Body of pancreas (tissue), 4 donors: ENCODE data around the gene CLUH.

Experiments
- POLR2A ChIP-seq, 3 donors: fragments of 450-650 bp; IDR thresholded peaks; one replicate each; pipeline ENCODE4 v1.6.1; 2016; ENCODE audit warnings: antibody characterized with exemption in 3 of 3, mild to moderate bottlenecking in 2 of 3
- TF ChIP-seq, protein P1 (sequence below), 7 experiments: fragments of 450-650 bp in 4 of 7; fragments of 200-600 bp in 3 of 7; sonication (generic) in 3 of 7; IDR thresholded peaks; one replicate each; pipeline ENCODE4 v1.5.1; 2016 to 2019; ENCODE audit warnings: antibody characterized with exemption in 7 of 7

DNA sequence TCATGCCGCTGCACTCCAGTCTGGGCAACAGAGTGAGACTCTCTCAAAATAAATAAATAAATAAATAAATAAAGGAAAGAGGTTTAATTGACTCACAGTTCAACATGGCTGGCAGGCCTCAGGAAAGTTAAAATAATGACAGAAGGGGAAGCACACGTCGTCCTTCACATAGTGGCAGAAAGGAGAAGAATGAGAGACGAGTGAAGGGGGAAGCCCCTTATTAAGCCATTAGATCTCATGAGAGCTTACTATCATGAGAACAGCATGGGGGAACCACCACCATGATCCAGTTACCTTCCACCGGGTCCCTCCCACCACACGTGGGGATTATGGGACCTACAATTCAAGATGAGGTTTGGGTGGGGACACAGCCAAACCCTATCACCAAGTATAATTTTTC lies 63.6 kb downstream of the CLUH start:
- TF ChIP-seq, protein P1, sequence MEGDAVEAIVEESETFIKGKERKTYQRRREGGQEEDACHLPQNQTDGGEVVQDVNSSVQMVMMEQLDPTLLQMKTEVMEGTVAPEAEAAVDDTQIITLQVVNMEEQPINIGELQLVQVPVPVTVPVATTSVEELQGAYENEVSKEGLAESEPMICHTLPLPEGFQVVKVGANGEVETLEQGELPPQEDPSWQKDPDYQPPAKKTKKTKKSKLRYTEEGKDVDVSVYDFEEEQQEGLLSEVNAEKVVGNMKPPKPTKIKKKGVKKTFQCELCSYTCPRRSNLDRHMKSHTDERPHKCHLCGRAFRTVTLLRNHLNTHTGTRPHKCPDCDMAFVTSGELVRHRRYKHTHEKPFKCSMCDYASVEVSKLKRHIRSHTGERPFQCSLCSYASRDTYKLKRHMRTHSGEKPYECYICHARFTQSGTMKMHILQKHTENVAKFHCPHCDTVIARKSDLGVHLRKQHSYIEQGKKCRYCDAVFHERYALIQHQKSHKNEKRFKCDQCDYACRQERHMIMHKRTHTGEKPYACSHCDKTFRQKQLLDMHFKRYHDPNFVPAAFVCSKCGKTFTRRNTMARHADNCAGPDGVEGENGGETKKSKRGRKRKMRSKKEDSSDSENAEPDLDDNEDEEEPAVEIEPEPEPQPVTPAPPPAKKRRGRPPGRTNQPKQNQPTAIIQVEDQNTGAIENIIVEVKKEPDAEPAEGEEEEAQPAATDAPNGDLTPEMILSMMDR (IDR thresholded peaks at IDR 0.05) = no peak
- TF ChIP-seq POLR2A (IDR thresholded peaks at IDR 0.05) = no peak
